ES-I3 (cell line): ENCODE results near the gene SYT12.

ENCODE experiments used
- H3K36me3 ChIP-seq: 2 replicates; pipeline ENCODE4 v1.6.1; 2013; ENCODE audit warnings: mild to moderate bottlenecking, low read length, control low read depth, moderate library complexity; ENCODE audit not compliant: insufficient read depth
- H3K4me1 ChIP-seq: 2 replicates; pipeline ENCODE4 v1.6.1; 2013; ENCODE audit warnings: mild to moderate bottlenecking, control low read depth, low read length; ENCODE audit not compliant: insufficient read depth
- H3K9ac ChIP-seq: 2 replicates; pipeline ENCODE4 v1.6.1; 2013; ENCODE audit warnings: low read depth, mild to moderate bottlenecking, low read length, moderate library complexity
- H3K9me3 ChIP-seq: 2 replicates; pipeline ENCODE4 v1.6.1; 2013; ENCODE audit warnings: mild to moderate bottlenecking, low read length, moderate library complexity; ENCODE audit not compliant: control insufficient read depth, insufficient read depth

The SYT12 gene

DNA sequence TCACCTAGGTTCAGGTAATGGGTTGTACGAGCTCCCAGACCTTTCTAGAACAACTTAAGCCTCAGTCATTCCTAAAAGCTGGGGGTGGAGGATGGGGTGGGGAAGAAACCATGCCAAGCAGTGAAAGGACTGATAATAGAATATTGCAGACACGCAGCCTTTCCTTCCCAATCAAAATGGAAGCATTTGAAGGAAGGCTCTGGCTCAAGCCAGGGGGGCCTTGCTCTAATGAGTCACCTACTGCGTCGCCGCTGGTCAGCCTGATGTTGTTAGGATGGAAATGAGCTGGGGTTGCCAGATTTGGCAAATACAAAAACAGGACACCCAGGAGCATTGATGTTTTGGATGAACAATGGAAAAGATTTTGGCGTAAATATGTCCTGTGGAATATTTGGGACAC is 6.2 kb downstream of the SYT12 start:
- H3K36me3 ChIP-seq, result no peaks in the 10 kb centered on the region
- no peaks in the 10 kb centered on the region for H3K9me3 ChIP-seq
- H3K9ac ChIP-seq, result no peak overlapping the region
- peaks cover 28% of the 10 kb centered on the region for H3K4me1 ChIP-seq

- Histone ChIP-seq H3K36me3 (no peaks in the 10 kb centered on the region), H3K9me3 (no peaks in the 10 kb centered on the region), H3K9ac (no peak overlapping the region), H3K4me1 (peaks cover 28% of the 10 kb centered on the region)
These were observed 8.0 kb downstream of the SYT12 start for GRCh38 chr11:67030976-67031375.

GRCh38 chr11:67031791-67032561 is 9.0 kb downstream of the SYT12 start:
- Histone ChIP-seq H3K4me1 (peaks cover 28% of the 10 kb centered on the region), H3K9ac (no peak overlapping the region), H3K9me3 (no peaks in the 10 kb centered on the region), H3K36me3 (no peaks in the 10 kb centered on the region)

DNA sequence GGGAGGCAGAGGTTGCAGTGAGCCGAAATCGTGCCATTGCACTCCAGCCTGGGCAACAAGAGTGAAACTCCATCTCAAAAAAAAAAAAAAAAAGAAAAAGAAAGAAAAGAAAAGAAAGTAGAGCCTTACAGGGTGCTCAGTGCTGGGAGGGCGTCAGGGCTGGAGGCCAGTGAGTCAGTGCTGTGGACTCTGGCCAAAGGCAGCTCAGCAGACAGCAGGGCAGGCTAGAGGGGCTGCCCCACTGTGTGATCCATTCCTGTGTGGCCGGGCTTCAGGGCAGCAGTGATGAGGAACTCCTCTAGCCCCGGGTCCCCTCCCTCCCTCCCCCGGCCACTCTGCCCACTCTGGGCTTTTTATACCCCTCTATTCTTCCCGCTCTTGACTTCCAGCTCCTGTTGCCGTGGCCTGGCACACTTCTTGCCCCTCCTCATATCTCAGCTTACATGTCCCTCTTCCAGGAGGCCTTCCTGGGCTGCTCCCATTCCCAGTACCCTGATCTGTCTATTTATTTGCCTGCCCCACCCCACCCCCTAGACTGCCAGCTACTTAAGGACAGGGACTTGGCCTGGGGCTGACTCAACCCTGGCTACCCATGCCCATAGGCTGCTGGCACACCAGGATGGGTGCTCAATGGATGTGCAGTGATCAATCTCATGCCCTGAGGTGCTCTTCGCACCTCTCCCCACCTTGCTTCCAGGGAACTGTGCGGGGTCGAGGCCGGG is 10.1 kb downstream of the SYT12 start:
- Histone ChIP-seq H3K9me3 (no peaks in the 10 kb centered on the region), H3K36me3 (no peaks in the 10 kb centered on the region), H3K4me1 (peaks cover 28% of the 10 kb centered on the region), H3K9ac (no peak overlapping the region)

GRCh38 chr11:67033661-67034166 is 10.8 kb downstream of the SYT12 start:
- H3K9me3 ChIP-seq, result no peaks in the 10 kb centered on the region
- no peaks in the 10 kb centered on the region for H3K36me3 ChIP-seq
- peaks cover 20% of the 10 kb centered on the region for H3K4me1 ChIP-seq
- H3K9ac ChIP-seq, result no peak overlapping the region

DNA sequence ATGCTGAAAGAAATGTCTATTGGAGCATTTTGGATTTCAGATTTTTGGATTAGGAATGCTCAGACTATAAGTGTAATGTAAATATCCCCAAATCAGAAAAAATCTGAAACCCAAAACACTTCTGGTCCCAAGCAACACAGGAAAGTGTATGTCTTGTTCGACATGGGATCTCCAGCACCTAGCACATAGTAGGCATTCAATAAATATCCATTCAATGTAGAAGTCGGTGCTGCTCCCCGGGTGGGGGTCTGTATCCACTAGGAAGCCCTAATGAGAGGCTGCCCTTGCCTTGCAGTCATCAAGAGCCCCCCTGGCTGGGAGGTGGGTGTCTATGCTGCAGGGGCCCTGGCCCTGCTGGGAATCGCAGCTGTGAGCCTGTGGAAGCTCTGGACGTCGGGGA is 11.4 kb downstream of the SYT12 start:
- Histone ChIP-seq H3K9ac (no peak overlapping the region), H3K4me1 (peaks cover 17% of the 10 kb centered on the region)

GRCh38 chr11:67040147-67040546 is 17.2 kb downstream of the SYT12 start:
- H3K9me3 ChIP-seq, result no peaks in the 10 kb centered on the region
- no peak overlapping the region for H3K9ac ChIP-seq
- H3K36me3 ChIP-seq, result no peaks in the 10 kb centered on the region
- no peaks in the 10 kb centered on the region for H3K4me1 ChIP-seq

More for the DNA sequence above, 11.4 kb downstream of the SYT12 start:
- Histone ChIP-seq H3K9me3 (no peaks in the 10 kb centered on the region), H3K36me3 (no peaks in the 10 kb centered on the region)

DNA sequence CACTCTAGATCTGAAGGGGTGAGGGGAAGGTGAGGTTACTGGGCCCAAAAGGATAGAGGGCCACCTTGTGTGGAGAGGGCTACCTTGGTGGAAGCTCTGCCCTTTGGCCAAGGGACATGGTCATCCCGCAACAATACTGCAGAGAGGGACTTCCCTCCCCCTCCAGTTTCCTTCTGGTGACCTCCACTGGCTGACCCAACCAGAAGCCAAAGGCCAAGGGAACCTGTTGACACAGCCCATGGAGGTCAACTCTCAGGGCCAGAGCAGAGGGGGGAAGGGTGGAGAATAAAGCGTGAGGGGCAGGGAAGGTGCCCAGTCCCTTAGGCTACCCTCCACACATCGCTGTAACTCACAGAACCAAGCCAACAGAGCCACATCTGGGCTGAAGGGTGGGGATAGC is 18.7 kb downstream of the SYT12 start:
- Histone ChIP-seq H3K36me3 (no peaks in the 10 kb centered on the region), H3K4me1 (no peaks in the 10 kb centered on the region)

GRCh38 chr11:67043572-67044349 is 20.8 kb downstream of the SYT12 start:
- H3K4me1 ChIP-seq, result no peaks in the 10 kb centered on the region
- H3K36me3 ChIP-seq, result no peaks in the 10 kb centered on the region
- H3K9me3 ChIP-seq, result no peaks in the 10 kb centered on the region
- H3K9ac ChIP-seq, result no peak overlapping the region

More for the DNA sequence above, 18.7 kb downstream of the SYT12 start:
- no peaks in the 10 kb centered on the region for H3K9me3 ChIP-seq
- no peak overlapping the region for H3K9ac ChIP-seq

DNA sequence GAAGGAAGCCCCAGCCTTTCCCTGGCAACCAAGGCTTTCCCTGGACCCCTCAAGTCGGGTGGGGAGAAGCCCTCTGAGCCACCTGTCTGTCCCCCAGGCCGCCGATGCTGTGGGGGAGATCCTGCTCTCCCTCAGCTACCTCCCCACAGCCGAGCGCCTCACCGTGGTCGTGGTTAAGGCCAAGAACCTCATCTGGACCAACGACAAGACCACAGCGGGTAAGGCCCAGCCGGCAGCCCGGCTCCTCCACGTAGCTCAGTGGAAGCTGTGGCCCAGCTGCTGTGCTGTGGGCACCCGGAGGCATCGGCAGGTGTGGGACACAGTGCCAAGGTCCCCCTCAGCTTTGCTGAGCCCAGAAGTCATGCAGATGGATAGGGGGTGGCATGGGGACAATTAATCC is 21.6 kb downstream of the SYT12 start:
- no peaks in the 10 kb centered on the region for H3K4me1 ChIP-seq
- no peaks in the 10 kb centered on the region; the same call in 1 of the 2 replicates for H3K36me3 ChIP-seq
- H3K9ac ChIP-seq, result no peak overlapping the region
- no peaks in the 10 kb centered on the region for H3K9me3 ChIP-seq

DNA sequence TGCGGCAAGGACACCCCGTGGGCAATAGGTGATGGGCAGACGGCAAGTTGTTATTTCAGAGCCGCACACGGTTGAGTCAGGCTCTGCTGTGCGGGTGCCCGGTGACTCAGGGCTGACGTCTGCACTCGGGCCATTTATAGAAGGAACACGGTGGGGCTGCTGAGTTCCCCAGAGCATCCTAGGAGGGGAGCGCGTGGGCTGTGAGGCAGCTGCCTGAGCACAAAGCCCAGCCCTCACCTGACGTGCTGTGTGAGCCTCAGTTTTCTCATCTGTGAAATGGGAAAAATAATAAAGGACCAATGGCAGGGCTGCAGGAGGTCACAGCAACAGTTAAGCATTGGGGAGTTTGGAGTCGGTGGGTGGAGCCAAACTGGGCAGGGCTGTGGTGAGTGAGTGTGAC is 22.4 kb downstream of the SYT12 start:
- no peaks in the 10 kb centered on the region for H3K4me1 ChIP-seq
- no peak overlapping the region for H3K9ac ChIP-seq
- H3K9me3 ChIP-seq, result no peaks in the 10 kb centered on the region
- H3K36me3 ChIP-seq, result no peaks in the 10 kb centered on the region; the same call in 1 of the 2 replicates

GRCh38 chr11:67048515-67049130 is 25.7 kb downstream of the SYT12 start:
- no peaks in the 10 kb centered on the region; the same call in 1 of the 2 replicates for H3K36me3 ChIP-seq
- no peak overlapping the region for H3K9ac ChIP-seq
- no peaks in the 10 kb centered on the region for H3K4me1 ChIP-seq
- H3K9me3 ChIP-seq, result no peaks in the 10 kb centered on the region

GRCh38 chr11:67050139-67050538 is 27.2 kb downstream of the SYT12 start:
- Histone ChIP-seq H3K36me3 (no peaks in the 10 kb centered on the region; the same call in 1 of the 2 replicates), H3K4me1 (peaks cover 6% of the 10 kb centered on the region; the same call in 1 of the 2 replicates), H3K9ac (no peak overlapping the region), H3K9me3 (no peaks in the 10 kb centered on the region)
